Measurements from ENCODE around the gene OR56B1. TPM values are rescaled to one million over a fixed set of nuclear protein-coding genes. Genes with fewer than 3 reads are reported as not detected.
"Not testable (repeated sequence)": the region's sequence is repeated elsewhere in the genome, so short reads cannot be mapped to it uniquely, and the experiment has no call there.

Gene OR56B1
- total and polyA plus RNA-seq, 2 experiments from 2014 or later, result not detected

GRCh38 chr11:5713695-5714094 lies 22.6 kb upstream of the OR56B1 start:
- H3K4me2 ChIP-seq (ENCODE audit: unreplicated experiment), result no peak overlapping the region
- H3F3A ChIP-seq (ENCODE audit: insufficient read depth), result no peaks in the 10 kb centered on the region
- H2AFZ ChIP-seq, result no peak overlapping the region
- no peaks in the 10 kb centered on the region for H3K9me3 ChIP-seq (ENCODE audit: low read depth)
- no peak overlapping the region for H3K27ac ChIP-seq
- no peaks in the 10 kb centered on the region for H3K79me2 ChIP-seq (ENCODE audit: insufficient read depth)
- no peaks in the 10 kb centered on the region for H3K9me2 ChIP-seq (ENCODE audit: insufficient read depth)
- no peak for DNase-seq
- H3K4me3 ChIP-seq, result no peak overlapping the region
- H4K20me1 ChIP-seq (ENCODE audit: insufficient read depth), result no peaks in the 10 kb centered on the region
- no peak overlapping the region for H3K9ac ChIP-seq
- in situ Hi-C loops (cut with MboI), result no loop called here
- H3K36me3 ChIP-seq (ENCODE audit: low read depth), result peaks cover 10% of the 10 kb centered on the region; the same call in 1 of the 2 replicates
- H3K27me3 ChIP-seq (replicated peaks; ENCODE audit: insufficient read depth), result no peaks in the 10 kb centered on the region
- no peaks in the 10 kb centered on the region for H3K4me1 ChIP-seq (ENCODE audit: insufficient read depth)
- WGBS, 2 experiments (ENCODE audit: low coverage in 1 of 2, low lambda C conversion rate in 2 of 2, missing lambda C conversion rate in 2 of 2), result 76 to 79% methylated on average over 5 of the region's 5 CpGs
- TF ChIP-seq EZH2 (IDR thresholded peaks at IDR 0.05; ENCODE audit: insufficient read depth, poor library complexity, severe bottlenecking), result no peak
- TF ChIP-seq EZH2phosphoT487 (IDR thresholded peaks at IDR 0.05; ENCODE audit: insufficient read depth, low read depth), result no peak

GRCh38 chr11:5716518-5716917 lies 19.7 kb upstream of the OR56B1 start:
- WGBS, 2 experiments (ENCODE audit: low coverage in 1 of 2, low lambda C conversion rate in 2 of 2, missing lambda C conversion rate in 2 of 2), result 62 to 65% methylated on average over 1 of the region's 1 CpG
- H3K27me3 ChIP-seq (replicated peaks; ENCODE audit: insufficient read depth); H2AFZ ChIP-seq; H3K4me3 ChIP-seq; H3K9me3 ChIP-seq (ENCODE audit: low read depth); H3K36me3 ChIP-seq (ENCODE audit: low read depth); H3K4me1 ChIP-seq (ENCODE audit: insufficient read depth); DNase-seq; H3F3A ChIP-seq (ENCODE audit: insufficient read depth); H3K9ac ChIP-seq; in situ Hi-C loops (cut with MboI); H3K4me2 ChIP-seq (ENCODE audit: unreplicated experiment); H3K9me2 ChIP-seq (ENCODE audit: insufficient read depth); H4K20me1 ChIP-seq (ENCODE audit: insufficient read depth); H3K27ac ChIP-seq; H3K79me2 ChIP-seq (ENCODE audit: insufficient read depth): not testable (repeated sequence)

GRCh38 chr11:5719703-5720495 lies 16.3 kb upstream of the OR56B1 start:
- no peaks in the 10 kb centered on the region for H3K36me3 ChIP-seq (ENCODE audit: low read depth)
- H3K9me2 ChIP-seq (ENCODE audit: insufficient read depth), result no peaks in the 10 kb centered on the region
- no peak overlapping the region for H2AFZ ChIP-seq
- H3K79me2 ChIP-seq (ENCODE audit: insufficient read depth), result no peaks in the 10 kb centered on the region
- no peaks in the 10 kb centered on the region for H4K20me1 ChIP-seq (ENCODE audit: insufficient read depth)
- DNase-seq, result peak; percentile 23
- H3F3A ChIP-seq (ENCODE audit: insufficient read depth), result no peaks in the 10 kb centered on the region
- WGBS, 2 experiments (ENCODE audit: low coverage in 1 of 2, low lambda C conversion rate in 2 of 2, missing lambda C conversion rate in 2 of 2), result 85 to 86% methylated on average over 3 of the region's 3 CpGs
- H3K9ac ChIP-seq, result no peak overlapping the region
- no peaks in the 10 kb centered on the region for H3K4me1 ChIP-seq (ENCODE audit: insufficient read depth)
- H3K4me2 ChIP-seq (ENCODE audit: unreplicated experiment), result no peak overlapping the region
- TF ChIP-seq EZH2phosphoT487 (IDR thresholded peaks at IDR 0.05; ENCODE audit: insufficient read depth, low read depth) (no peak), EZH2 (IDR thresholded peaks at IDR 0.05; ENCODE audit: insufficient read depth, poor library complexity, severe bottlenecking) (no peak)
- no peaks in the 10 kb centered on the region for H3K9me3 ChIP-seq (ENCODE audit: low read depth)
- in situ Hi-C loops (cut with MboI), result no loop called here
- H3K27ac ChIP-seq, result no peak overlapping the region
- peaks cover 6% of the 10 kb centered on the region; the same call in 1 of the 2 replicates for H3K27me3 ChIP-seq (replicated peaks; ENCODE audit: insufficient read depth)
- no peak overlapping the region for H3K4me3 ChIP-seq

GRCh38 chr11:5722622-5723021 lies 13.6 kb upstream of the OR56B1 start:
- peaks cover 12% of the 10 kb centered on the region; the same call in 1 of the 2 replicates for H3K27me3 ChIP-seq (replicated peaks; ENCODE audit: insufficient read depth)
- H3K36me3 ChIP-seq (ENCODE audit: low read depth), result no peaks in the 10 kb centered on the region
- no peak overlapping the region for H2AFZ ChIP-seq
- H3K9ac ChIP-seq, result no peak overlapping the region
- no peak overlapping the region for H3K4me3 ChIP-seq
- no peaks in the 10 kb centered on the region for H3K9me3 ChIP-seq (ENCODE audit: low read depth)
- TF ChIP-seq EZH2 (IDR thresholded peaks at IDR 0.05; ENCODE audit: insufficient read depth, poor library complexity, severe bottlenecking) (no peak), EZH2phosphoT487 (IDR thresholded peaks at IDR 0.05; ENCODE audit: insufficient read depth, low read depth) (no peak)
- no peaks in the 10 kb centered on the region for H3K4me1 ChIP-seq (ENCODE audit: insufficient read depth)
- no peak overlapping the region for H3K4me2 ChIP-seq (ENCODE audit: unreplicated experiment)
- H4K20me1 ChIP-seq (ENCODE audit: insufficient read depth), result no peaks in the 10 kb centered on the region
- no peaks in the 10 kb centered on the region for H3F3A ChIP-seq (ENCODE audit: insufficient read depth)
- H3K79me2 ChIP-seq (ENCODE audit: insufficient read depth), result no peaks in the 10 kb centered on the region
- in situ Hi-C loops (cut with MboI), result no loop called here
- no peak overlapping the region for H3K27ac ChIP-seq
- H3K9me2 ChIP-seq (ENCODE audit: insufficient read depth), result no peaks in the 10 kb centered on the region
- no peak for DNase-seq
- 46 to 51% methylated on average over 2 of the region's 2 CpGs for WGBS, 2 experiments (ENCODE audit: low coverage in 1 of 2, low lambda C conversion rate in 2 of 2, missing lambda C conversion rate in 2 of 2)

All from GM23248 (cell line).